Measurements from ENCODE around the gene PALS2. TPM values are rescaled to one million over a fixed set of nuclear protein-coding genes. Genes with fewer than 3 reads are reported as not detected.
A peak's percentile ranks its signal among the peaks of the same experiment; 100 is the strongest.

Gene PALS2
- total RNA-seq, 2 donors from 2014 or later, result 16.4 to 21.1 TPM

DNA sequence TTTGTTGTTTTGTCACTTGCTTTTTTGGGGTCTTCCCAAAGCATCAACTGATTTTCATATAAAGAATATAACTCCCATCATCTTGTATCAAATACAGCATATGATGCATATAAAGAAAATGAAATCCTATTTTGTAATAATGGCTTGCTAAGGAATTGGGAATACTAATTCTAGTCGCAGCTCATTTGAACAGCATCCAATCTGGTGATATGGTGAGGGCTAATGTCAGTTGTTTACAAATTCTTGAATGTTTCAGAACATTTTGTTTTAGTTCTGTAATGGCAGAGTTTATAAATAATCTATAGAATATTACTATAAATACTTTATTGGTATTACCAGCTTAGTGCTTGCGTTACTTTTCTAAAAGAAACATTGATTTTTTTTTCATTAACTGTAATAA, 8.9 kb downstream of the PALS2 start:
- DNase-seq (ENCODE audit: low spot score), result no peak
- Histone ChIP-seq H3K27me3 (replicated peaks; ENCODE audit: insufficient read depth) (no peaks in the 10 kb centered on the region), H3K36me3 (no peaks in the 10 kb centered on the region), H3K4me3 (no peak overlapping the region), H3K27ac (no peak overlapping the region), H3K4me1 (ENCODE audit: control insufficient read depth in 1 of 2, low read depth in 2 of 2) (no peaks in the 10 kb centered on the region), H3K9me3 (no peaks in the 10 kb centered on the region)
- no peak for TF ChIP-seq CTCF (IDR thresholded peaks at IDR 0.05)
- no peak for ATAC-seq (ENCODE audit: insufficient number of reproducible peaks, low FRiP score, low read depth)

DNA sequence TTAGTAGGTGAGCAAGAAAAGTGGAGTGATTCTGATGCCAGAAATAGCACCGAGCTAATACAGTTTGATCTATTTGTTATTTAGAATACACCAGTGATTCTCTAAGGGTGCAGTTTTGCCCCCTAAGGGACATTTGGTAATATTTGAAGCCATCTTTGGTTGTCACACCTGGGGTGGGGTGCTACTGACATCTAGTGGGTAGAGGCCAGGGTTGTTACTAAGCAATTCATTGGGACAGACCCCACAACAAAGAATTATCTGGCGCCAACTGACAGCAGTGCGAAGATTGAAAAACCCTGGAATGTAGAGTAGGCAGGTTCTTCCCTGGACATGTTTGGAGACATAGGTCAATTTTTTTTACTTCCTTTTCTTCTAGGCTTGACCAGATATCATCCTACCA, 14.6 kb downstream of the PALS2 start:
- Histone ChIP-seq H3K4me3 (no peak overlapping the region), H3K36me3 (no peaks in the 10 kb centered on the region), H3K27ac (no peak overlapping the region), H3K27me3 (replicated peaks; ENCODE audit: insufficient read depth) (no peaks in the 10 kb centered on the region), H3K4me1 (ENCODE audit: control insufficient read depth in 1 of 2, low read depth in 2 of 2) (no peaks in the 10 kb centered on the region), H3K9me3 (no peaks in the 10 kb centered on the region)
- peak; percentile 17 for TF ChIP-seq CTCF (IDR thresholded peaks at IDR 0.05)
- DNase-seq (ENCODE audit: low spot score) (no peak), ATAC-seq (ENCODE audit: insufficient number of reproducible peaks, low FRiP score, low read depth) (no peak)

DNA sequence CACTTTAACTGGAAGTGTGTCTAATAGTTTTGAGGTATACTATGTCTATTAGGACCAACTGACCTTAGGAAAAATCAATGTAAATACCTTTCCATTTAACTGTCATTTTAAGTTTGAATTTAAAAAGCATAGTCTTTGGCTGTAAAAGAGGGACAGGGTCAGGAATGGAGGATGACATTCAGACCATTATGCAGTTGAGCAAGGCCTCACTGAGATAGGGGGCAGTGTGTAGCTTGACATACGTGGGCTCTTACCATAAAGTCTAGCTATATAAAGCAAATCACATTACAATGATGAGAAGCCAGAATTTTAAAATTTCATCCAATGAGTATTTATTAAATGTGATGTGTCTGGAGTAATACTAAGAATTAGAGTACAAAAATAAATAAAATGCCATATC, 17.9 kb downstream of the PALS2 start:
- no peak for TF ChIP-seq CTCF (IDR thresholded peaks at IDR 0.05)
- Histone ChIP-seq H3K27ac (no peak overlapping the region), H3K36me3 (no peaks in the 10 kb centered on the region), H3K4me3 (no peak overlapping the region), H3K9me3 (no peaks in the 10 kb centered on the region), H3K4me1 (ENCODE audit: control insufficient read depth in 1 of 2, low read depth in 2 of 2) (no peaks in the 10 kb centered on the region), H3K27me3 (replicated peaks; ENCODE audit: insufficient read depth) (no peaks in the 10 kb centered on the region)
- ATAC-seq (ENCODE audit: insufficient number of reproducible peaks, low FRiP score, low read depth), result no peak
- DNase-seq (ENCODE audit: low spot score), result no peak

DNA sequence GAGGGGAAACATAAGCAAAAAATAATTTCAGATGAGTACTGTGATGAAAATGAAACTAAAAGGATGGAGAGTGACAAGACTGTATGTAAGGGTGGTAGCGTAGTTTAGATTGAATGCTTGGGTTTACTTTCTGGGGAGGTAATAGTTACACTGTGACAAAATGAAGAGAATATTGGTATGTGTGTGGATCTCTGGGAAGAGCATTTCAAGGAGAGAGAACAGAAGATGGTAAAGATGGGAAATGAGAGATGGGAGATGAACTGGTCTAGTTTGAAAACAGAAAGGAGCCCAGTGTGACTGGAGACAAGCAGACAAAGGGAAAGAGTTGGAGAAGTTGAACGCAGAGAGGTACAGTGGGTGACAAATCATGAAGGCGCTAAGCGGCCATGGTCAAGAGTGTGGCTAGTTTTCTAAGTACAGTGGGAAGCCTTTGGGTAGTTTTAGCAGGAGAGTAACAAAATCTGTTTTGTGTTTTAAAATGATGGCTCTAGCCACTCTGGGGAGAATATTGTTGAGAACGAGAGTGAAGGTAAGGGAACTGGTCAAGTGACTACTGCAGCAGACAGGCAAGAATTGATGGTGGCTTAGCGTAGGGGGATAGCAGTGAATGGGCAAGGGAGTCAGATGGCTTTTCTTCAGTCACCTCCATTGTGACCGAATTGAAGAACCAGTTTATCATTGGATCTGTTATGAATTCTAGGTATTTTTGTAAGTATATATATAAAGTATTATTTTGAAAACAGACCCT, 22.6 kb downstream of the PALS2 start:
- Histone ChIP-seq H3K4me3 (no peak overlapping the region), H3K27me3 (replicated peaks; ENCODE audit: insufficient read depth) (no peaks in the 10 kb centered on the region)

GRCh38 chr7:24597014-24597413, 23.8 kb downstream of the PALS2 start:
- Histone ChIP-seq H3K9me3 (no peaks in the 10 kb centered on the region), H3K36me3 (no peaks in the 10 kb centered on the region), H3K4me1 (ENCODE audit: control insufficient read depth in 1 of 2, low read depth in 2 of 2) (peaks cover 0 to 4% of the 10 kb centered on the region in 2 donors), H3K27ac (no peak overlapping the region), H3K4me3 (no peak overlapping the region), H3K27me3 (replicated peaks; ENCODE audit: insufficient read depth) (no peaks in the 10 kb centered on the region)
- ATAC-seq (ENCODE audit: insufficient number of reproducible peaks, low FRiP score, low read depth) (no peak), DNase-seq (ENCODE audit: low spot score) (no peak)
- TF ChIP-seq CTCF (IDR thresholded peaks at IDR 0.05), result no peak

More for the DNA sequence above, 22.6 kb downstream of the PALS2 start:
- Histone ChIP-seq H3K4me1 (ENCODE audit: control insufficient read depth in 1 of 2, low read depth in 2 of 2) (peaks cover 0 to 4% of the 10 kb centered on the region in 2 donors), H3K27ac (no peak overlapping the region), H3K36me3 (no peaks in the 10 kb centered on the region), H3K9me3 (no peaks in the 10 kb centered on the region)
- DNase-seq (ENCODE audit: low spot score) (no peak), ATAC-seq (ENCODE audit: insufficient number of reproducible peaks, low FRiP score, low read depth) (no peak)
- no peak for TF ChIP-seq CTCF (IDR thresholded peaks at IDR 0.05)
